GM18502 (cell line): ENCODE measurements around the gene TGM2.

Experiments
- ATAC-seq: cut with Tn5 transposase; IDR thresholded peaks from one replicate; pipeline ENCODE4 v1.9.1; 2021; ENCODE audit warnings: mild to moderate bottlenecking; ENCODE audit not compliant: unreplicated experiment, poor library complexity

Gene TGM2

DNA sequence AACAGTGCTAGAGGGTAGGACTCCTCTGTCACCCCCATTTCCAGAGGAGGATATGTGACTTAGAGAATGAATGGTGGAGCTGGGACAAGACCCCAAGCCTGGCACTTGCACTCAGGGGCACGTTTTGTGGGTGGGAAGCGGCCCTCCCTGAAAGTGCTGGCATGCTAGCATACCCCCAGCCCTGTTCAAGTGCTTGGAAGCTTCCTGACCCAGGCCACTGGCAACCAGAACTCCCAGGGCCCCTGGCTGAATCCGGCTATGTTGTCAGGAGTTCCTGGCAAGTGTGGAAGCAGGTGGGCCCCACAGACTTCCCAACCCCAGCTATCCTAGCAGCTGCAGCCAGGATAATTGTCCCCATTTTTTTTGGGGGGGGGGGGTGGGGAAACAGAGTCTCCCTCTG is 35.6 kb upstream of the TGM2 start:
- no peak for ATAC-seq

GRCh38 chr20:38199501-38200390 is 34.7 kb upstream of the TGM2 start:
- ATAC-seq: no peak

DNA sequence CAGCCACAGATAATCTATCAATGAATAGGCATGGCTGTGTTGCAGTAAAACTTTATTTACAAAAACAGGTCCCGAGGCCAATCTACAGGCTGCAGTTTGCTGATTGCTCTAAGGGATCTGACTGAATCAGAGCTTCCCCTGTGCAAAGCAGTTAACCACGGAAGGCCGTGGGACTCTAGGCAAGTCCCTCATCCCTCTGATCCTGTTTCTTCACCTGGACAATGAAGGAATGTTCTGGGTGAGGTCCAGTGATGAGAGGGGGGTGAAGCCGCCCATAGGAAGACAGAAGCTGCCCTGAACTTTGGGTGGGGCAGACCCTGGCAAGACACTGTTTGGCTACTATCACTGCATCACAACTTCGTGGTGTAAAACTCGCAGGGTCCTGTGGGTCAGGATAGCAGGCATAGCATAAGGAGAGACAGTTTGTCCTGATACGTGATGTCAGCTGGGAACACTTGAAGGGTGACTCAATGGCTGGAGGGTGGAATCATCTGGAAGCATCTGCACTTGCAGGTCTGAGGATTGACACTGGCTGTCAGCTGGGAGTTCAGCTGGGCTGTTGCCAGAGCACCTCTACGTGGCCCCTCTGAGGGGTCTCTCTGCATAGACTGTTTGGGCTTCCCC is 33.3 kb upstream of the TGM2 start:
- no peak for ATAC-seq

DNA sequence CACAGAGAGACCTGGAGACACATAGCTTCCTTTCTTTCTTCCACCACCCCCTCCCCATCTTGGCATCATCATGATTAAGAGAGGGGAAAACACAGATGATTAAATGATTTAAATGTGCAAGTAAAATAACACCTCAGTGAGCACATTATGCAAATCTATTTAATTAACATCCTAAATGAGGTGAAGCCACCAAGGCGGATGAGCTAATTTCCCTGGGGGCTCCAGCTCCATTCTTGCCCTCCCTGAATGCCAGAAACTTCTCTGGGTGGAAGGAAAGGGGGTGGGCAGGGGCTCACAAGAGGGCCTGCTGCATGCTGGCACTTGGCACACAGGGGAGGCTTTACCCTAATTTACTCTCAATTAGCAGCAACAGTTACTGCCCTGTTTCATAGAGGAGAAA is 32.5 kb upstream of the TGM2 start:
- no peak for ATAC-seq

DNA sequence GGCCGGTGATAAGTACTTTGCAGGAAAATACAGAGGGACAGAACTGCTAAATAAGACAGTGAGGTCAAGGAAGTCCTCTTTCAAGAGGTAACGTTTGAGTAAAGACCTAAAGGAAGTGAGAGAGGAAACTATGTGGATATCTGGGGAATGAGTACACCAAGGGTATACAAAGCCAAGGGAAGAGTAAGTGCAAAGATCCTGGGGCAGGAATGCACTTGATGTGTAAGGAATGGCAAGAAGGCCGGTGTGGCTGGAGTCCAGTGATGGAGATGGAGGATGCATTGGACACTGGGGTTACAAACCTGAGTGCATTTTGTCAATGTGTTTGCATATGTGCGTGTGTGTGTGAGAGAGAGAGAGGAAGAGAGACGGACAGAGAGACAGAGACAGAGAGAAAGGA is 32.1 kb upstream of the TGM2 start:
- ATAC-seq: no peak

DNA sequence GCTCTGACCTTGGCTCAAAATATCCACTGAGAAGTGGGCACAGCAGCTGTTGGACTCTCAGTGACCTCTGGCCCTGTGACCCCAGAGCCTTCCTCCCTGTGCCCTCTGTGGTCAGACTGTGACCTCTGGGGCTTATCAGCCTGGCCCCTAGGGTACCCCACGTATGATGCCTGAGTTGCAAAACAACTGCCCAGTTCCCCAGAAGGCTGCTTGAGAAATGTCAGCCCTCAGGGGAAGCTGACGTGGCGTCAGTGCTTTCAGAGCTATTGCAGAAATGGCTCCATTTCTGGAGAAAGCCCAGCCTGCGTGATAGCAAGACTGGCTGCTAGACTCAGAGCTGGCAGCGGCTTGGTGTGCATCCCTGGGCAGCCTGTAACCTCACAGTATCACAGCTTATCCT is 31.5 kb upstream of the TGM2 start:
- no peak for ATAC-seq

DNA sequence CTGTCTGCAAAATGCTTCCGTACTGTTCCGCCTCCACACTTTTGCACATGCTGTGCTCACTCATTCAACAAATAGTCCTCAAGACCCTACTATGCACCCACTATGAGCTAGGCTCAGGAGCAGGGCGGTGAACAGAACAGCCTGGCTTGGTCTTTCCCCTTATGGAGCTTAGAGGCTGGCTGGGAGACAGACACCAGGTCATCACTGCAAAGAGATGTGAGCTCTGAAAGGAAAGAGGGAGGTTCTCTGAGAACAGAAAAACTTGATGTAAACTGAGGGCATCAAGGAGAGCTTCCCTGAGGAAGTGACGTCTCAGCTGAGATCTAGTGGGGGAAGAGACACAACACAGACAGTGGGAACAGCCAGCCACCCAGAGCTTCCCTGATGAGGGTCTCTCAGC is 31.0 kb upstream of the TGM2 start:
- ATAC-seq: no peak

GRCh38 chr20:38195521-38195920 is 30.5 kb upstream of the TGM2 start:
- ATAC-seq: no peak

GRCh38 chr20:38194971-38195504 is 30.0 kb upstream of the TGM2 start:
- no peak for ATAC-seq

DNA sequence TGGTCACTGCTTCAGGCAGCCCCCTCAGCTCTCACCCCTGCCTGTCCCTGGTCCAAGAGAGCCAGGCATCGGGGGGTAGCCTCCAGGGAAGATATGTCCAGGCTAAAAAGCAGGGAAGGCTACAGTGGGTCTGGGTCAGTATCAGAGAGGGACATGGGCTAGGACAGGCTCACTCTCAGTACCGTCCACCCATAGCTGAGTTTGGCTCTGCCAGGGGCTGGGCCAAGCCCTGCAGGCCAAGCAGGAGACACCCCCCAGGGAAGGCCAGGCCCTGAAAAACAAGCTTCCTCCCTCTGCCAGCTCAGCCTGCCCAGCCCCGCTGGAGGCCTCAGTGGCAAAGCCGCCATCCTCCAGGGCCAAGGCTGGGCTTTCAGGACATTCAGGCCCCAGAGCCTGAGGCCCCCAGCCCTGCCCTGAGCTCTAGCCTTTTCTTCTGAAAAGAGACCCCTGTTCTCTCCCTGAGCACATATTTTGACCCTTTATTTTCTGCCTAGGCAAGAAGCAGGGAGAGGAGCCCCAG is 28.6 kb upstream of the TGM2 start:
- ATAC-seq: no peak

GRCh38 chr20:38192323-38192885 is 27.3 kb upstream of the TGM2 start:
- no peak for ATAC-seq

DNA sequence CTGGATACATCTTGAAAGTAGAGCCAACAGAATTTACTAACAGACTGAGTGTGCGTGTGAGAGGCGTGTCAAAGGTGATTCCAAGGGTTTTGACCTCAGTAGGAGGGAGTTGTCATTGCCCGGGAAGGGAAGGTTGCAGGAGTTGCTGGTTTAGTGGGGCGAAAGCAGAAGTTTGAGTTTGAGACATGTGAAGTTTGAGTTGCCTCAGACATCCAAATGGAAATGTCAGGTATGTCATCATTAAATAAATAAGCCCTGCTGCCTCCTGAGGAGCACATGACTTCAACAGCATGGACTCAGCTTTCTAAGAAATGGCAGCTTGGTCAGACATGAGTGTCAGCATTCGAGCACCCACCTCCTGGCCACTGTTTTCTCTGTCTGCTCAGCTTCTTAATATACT is 26.6 kb upstream of the TGM2 start:
- ATAC-seq: no peak

DNA sequence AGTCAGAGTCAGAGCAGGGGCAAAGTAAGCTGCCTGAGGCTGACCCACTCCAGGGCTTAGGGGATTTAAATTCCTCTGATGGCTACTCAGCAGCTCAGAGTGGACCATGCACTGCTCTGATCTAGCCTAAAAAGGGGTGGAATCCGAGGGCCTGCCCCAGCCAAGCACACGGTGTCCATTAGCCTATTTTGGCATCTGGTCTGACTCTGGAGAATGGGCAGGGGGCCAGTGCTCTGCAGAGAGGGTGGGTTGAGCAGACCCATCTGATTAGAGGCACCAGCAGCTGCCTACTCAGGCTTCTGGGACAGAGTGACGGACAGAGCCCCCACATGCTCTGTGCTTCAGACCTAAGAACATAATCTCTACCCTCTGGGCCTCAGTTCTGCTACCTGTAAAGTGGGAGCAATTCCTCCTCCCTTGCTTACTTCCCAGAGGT is 25.9 kb upstream of the TGM2 start:
- no peak for ATAC-seq

DNA sequence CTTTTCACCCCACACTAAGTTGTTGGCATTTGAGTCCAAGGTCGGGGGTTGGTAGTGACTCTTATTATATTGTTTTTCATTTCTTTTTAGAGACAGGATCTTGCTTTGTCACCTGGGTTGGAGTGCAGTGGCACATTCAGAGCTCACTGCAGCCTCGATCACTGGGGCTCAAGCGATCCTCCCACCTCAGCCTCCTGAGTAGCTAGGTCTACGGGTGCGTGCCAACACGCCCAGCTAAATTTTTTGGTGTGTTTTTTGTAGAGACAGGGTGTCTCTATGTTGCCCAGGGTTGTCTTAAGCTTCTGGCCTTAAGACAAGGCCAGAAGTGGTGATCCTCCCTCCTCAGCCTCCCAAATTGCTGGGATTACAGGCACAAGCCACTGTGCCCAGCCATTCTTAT is 25.1 kb upstream of the TGM2 start:
- ATAC-seq: no peak

GRCh38 chr20:38187517-38187916 is 22.4 kb upstream of the TGM2 start:
- no peak for ATAC-seq

GRCh38 chr20:38186788-38187221 is 21.7 kb upstream of the TGM2 start:
- no peak for ATAC-seq

- no peak for ATAC-seq
Measured at GRCh38 chr20:38184101-38184500, 19.0 kb upstream of the TGM2 start.

DNA sequence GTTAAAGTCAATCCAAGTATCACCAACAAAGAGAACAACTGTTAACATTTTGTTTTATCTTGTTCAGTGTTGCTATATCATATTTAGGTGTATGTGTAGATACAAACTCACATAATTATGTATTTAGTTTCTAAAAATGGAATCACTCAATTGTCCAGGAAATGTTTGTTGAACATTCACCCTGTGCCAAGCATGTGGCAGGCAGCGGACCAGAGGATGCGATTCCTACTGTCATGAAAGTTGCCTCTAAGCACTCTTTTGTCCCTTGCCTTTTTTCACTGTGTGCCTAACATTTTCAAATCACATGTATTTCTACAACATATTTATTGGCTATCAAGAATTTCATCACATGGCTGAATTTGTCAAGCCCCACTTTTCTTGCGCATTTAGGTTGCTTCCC is 16.9 kb upstream of the TGM2 start:
- ATAC-seq: no peak

DNA sequence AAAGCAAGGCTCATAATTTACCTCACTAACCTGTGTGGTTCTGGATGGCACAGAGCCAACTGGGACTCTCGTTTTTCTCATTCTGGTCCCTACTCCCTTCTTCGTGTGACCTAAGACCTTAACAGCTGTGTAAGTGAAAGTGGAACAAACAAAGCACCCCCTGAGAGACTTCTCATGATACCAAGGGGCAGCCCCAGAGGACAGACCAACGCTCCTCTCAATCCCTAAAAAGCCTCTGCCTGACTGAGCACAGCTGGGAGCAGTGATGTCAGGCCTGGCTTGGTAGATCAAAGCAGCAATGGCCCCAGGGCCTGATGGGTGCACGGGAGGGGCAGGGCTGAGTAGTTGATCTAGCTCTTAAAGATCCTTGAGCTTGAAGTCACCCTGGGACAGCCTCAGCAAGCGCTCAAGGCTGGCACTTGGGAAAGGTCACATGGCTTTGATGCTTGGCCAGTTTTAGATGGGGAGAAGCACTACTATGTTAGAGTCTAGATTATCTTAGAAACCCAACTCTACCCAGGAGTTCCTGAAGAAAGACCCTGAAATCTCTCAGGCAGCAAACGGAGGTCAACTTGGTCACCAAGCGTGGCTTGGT is 16.2 kb upstream of the TGM2 start:
- peak; percentile 68 for ATAC-seq

- no peak for ATAC-seq
Measured at GRCh38 chr20:38180781-38181180, 15.7 kb upstream of the TGM2 start.

DNA sequence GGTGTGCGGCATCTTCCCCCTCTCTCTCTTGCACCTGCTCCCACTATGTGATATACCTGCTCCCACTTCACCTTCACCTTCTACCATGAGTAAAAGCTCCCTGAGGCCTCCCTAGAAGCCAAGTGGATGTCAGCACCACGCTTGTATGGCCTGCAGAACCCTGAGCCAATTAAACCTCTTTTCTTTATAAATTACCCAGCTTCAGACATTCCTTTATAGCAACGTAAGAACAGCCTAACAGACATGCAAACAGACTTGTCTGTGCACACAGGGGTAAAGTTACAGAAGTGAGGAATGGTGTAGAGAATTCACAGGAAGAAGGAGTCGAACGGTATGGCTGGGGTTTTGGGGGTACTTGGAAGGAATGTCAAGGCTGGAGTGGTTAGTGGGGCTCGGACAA is 14.8 kb upstream of the TGM2 start:
- ATAC-seq: no peak
